Astrocyte of the hippocampus (primary cell): ENCODE results near the gene ZNF562.
"Not testable (repeated sequence)": the region's sequence is repeated elsewhere in the genome, so short reads cannot be mapped to it uniquely, and the experiment has no call there.

ENCODE experiments used
- DNase-seq: peaks from one replicate; pipeline ENCODE4 v3.0.0; 2011; ENCODE audit warnings: low read depth, low spot score

ZNF562 gene

DNA sequence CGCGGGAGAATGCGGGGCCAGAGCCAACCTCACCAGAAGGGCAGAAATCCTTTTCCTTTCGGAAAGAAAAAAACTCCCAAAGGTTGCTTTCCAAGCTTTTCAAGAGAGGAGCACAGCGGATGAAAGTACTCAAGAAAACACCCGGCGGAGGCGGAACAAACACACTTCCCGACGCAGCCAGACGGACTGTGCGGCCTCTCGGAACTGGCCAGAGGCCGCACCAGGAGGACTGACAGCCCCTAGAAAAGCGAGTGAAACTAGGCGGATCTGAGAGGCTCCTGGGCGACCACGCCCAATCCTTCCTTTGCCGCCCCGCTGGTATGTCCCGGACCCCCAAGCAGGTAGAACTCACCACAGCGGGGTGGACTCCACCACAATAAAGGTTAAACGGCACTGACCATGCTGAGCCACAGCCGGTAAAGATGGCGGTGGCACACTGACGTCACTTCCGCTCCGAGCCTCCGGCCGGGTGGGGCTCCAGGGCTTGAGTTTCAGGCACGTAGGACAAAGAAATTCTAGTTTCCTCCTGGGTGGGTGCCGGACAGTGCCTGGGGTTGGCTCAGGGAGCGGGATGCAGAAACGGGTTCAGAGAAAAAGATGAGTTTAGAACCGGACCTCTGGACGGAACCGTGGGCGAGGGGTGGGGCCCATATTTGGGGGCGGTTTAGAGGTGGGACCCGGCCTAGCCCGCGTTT, at the start of gene ZNF562:
Gene ZNF562 (minus strand): TSS at position 438 of the 695 bp plus-strand sequence. CDS start 14,356 bp downstream, outside the sequence.
- DNase-seq = peak; percentile 96

DNA sequence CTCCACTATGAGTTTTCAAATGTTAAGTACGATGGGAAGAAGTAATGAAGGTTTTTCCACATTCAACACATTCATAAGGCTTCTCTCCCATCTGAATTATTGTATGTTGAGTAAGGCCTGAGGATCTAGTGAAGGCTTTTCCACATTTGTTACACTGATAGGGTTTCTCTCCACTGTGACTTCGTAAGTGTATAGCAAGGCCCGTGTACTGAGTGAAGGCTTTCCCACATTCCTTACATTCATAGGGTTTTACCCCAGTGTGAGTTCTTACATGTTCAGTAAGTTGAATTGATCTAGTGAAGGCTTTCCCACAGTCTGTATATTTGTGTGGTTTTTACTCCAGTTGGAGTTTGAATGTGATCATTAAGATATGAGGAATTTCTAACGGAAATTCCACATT, 49.3 kb upstream of the ZNF562 start:
- DNase-seq = no peak

- no peak for DNase-seq
Measured at GRCh38 chr19:9721861-9722260, 47.0 kb upstream of the ZNF562 start.

DNA sequence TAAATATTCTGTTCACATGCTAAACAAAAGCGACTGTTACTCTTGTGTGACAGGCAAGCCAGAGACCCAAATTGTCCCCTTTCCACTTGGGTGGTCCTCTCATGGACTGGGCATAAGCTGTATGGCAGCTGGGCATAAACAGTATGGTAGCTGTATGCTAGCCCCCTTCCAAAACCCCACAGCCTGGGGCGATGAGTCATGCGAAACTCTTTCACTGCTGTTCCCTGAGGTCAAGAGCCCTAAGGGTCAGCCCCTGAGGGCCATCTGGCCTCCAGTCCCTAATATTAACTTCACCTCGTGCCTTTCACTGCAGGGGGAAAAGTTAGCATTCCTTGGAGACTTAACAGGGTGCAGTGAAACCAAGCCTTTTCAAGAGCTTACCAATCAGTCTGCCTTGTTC, 45.6 kb upstream of the ZNF562 start:
- DNase-seq = no peak

DNA sequence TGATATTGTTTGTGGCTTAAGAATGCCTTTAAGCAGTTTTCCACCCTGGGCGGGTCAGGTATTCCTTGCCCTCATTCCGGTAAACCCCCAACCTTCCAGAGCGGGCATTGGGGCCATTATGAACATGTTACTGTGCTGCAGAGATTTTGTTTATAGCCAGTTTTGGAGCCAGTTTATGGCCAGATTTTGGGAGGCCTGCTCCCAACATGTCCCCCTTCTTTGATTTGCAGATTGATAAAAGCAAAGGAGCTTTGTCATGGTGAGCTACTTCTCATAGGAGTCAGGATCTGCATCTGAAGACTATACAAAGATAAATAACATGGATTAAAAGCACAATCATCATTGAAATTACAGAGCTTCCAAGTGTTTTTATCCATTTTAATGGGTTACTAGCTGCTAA, 36.9 kb upstream of the ZNF562 start:
- no peak for DNase-seq

- DNase-seq = no peak
Measured at GRCh38 chr19:9709305-9709704, 34.4 kb upstream of the ZNF562 start.

DNA sequence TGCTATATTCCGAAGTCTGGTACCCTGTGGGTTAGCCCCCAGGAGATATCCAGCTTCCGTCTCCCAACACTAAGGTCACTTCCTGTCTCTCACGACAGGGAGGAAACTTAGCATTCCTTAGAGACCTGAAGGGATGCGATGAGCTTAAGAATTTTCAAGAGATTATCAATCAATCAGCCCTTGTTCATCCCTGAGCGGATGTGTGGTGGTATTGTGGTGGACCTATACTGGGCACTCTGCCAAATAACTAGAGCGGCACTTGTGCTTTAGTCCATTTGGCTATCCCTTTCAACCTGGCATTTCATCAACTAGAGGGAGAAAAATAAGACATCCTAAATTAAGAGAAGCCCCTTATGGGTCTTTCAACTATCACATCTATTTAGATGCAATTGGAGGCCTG, 30.9 kb upstream of the ZNF562 start:
- no peak for DNase-seq

DNA sequence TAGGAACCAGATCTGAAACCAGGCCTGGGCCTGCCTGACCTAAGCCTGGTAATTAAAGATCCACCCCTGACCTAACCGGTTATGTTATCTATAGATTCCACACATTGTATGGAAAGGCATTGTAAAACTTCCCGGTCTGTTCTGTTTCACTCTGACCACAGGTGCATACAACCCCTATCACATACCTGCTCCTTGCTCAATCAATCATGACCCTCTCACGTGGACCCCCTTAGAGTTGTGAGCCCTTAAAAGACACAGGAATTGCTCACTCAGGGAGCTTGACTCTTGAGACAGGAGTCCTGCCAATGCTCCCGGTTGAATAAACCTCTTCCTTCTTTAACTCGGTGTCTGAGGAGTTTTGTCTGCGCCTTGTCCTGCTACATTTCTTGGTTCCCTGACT, 27.3 kb upstream of the ZNF562 start:
- no peak for DNase-seq

GRCh38 chr19:9700229-9700981, 25.5 kb upstream of the ZNF562 start:
- no peak for DNase-seq

DNA sequence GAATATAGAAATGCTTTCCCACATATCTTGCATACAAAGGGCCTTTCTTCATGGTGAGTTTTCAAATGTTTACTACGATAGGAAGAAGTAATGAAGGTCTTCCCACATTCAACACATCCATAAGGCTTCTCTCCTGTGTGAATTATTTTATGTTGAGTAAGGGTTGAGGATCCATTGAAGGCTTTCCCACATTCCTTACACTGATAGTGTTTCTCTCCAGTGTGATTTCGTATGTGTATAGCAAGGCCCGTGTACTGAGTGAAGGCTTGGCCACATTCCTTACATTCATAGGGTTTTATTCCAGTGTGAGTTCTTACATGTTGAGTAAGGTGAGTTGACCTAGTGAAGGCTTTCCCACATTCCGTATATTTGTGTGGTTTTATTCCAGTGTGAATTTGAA, 15.4 kb upstream of the ZNF562 start:
- not testable (repeated sequence) for DNase-seq

DNA sequence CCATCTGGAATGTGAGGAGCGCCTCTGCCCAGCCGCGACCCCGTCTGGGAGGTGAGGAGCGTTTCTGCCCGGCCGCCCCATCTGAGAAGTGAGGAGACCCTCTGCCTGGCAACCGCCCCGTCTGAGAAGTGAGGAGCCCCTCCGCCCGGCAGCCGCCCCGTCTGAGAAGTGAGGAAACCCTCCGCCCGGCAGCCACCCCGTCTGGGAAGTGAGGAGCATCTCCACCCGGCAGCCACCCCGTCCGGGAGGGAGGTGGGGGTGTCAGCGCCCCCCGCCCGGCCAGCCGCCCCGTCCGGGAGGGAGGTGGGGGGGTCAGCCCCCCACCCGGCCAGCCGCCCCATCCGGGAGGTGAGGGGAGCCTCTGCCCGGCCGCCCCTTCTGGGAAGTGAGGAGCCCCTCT, 5.1 kb upstream of the ZNF562 start:
- not testable (repeated sequence) for DNase-seq

DNA sequence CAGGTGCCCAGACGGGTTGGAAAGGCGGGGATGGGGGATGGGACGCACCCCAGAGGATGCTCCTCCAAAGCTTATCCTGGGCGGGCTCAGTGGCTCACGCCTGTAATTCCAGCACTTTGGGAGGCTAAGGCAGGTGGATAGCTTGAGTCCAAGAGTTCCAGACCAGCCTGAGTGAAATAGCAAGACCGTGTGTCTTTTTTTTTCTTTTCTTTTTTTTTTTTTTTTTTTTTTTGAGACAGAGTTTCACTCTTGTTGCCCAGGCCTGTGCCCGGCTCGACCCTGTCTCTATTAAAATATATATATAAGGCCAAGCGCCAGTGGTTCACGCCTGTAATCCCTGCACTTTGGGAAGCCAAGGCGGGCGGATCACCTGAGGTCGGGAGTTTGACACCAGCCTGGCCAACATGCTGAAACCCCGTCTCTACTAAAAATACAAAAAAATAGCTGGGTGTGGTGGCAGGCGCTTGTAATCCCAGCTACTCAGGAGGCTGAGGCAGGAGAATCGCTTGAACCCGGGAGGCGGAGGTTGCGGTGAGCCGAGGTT, 530 bp upstream of the ZNF562 start:
- not testable (repeated sequence) for DNase-seq

- DNase-seq = peak; percentile 3
Measured at GRCh38 chr19:9673912-9674662, 813 bp downstream of the ZNF562 start.

- no peak for DNase-seq
Measured at GRCh38 chr19:9672893-9673292, 2.0 kb downstream of the ZNF562 start.

DNA sequence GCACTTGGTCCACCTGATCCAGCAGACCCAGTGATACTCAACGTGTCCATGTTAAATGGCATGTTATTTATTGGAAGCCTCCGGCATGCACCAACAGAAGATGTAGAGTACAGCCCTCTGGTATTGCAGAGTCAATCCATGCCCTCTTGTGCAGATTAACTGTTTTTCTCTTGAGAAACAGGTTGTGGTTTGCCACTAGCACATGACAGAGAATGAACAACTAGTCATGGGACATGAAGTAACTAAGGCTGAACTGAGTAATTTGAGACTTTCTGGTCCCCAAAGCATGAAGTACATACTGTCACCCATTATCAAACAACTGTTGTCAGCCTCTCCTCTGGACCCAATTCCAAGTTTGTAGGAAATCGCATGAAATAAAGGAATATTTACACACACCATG, 3.2 kb downstream of the ZNF562 start:
- no peak for DNase-seq

DNA sequence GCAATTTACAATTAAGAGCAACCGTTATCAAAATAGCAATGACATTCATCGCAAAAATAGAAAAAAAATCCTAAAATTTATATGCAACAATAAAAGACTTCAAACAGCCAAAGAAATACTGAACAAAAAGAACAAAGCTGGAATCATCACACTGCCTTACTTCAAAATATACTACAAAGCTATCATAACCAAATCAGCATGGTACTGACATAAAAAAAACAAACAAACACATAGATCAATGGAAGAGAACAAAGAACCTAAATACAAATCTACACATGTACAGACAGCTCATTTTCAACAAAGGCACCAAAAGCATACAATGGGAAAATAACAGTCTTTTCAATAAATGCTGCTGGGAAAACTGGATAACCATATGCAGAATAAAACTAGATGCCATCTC, 6.4 kb downstream of the ZNF562 start:
- DNase-seq = no peak

GRCh38 chr19:9667898-9668297, 7.0 kb downstream of the ZNF562 start:
- no peak for DNase-seq

DNA sequence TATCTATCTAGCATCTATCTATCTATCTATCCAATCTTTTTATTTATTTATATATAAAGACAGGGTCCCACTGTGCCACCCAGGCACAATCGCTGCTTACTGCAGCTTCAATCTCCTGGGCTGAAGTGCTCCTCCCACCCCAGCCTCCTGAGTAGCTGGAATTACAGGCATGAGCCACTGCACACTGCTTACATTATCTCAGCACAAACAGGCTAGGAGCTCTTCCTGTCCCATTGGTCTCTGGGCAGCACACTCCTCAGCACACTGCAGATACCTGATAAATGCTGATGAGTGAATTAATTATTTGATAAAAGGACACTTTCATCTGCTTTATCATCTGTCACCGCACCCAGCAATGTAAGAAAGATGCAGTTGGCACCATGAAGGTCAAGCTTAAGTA, 16.1 kb downstream of the ZNF562 start:
- DNase-seq = no peak

DNA sequence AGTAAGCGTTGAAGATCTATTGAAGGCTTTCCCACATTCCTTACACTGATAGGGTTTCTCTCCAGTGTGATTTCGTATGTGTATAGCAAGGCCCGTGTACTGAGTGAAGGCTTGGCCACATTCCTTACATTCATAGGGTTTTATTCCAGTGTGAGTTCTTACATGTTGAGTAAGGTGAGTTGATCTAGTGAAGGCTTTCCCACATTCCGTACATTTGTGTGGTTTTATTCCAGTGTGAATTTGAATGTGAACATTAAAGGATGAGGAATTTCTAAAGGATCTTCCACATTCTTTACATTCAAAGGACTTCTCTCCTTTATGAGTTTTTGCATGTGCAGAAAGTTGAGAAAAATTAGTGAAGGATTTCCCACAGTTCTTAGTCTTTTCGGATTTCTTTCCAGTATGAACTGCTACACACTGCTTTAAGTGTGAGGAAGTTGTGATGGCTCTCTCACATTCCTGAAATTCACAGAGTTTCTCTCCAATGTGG, 21.8 kb downstream of the ZNF562 start:
- not testable (repeated sequence) for DNase-seq

GRCh38 chr19:9651464-9651863, 23.4 kb downstream of the ZNF562 start:
- not testable (repeated sequence) for DNase-seq

DNA sequence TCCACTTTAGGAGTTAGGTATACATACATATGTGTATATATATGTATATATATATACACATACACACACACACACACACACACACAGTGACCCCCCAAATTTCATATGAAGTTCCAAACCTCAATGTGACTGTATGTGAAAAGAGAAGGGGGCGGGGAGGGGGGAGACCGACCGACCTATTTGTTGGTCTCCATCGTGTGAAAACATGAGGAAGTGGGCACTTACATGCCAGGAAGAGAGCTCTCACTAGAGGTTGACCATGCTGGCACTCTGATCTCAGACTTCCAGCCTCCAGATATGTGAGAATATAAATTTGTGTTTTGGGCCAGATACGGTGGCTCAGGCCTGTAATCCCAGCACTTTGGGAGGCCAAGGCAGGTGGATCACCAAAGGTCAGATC, 24.6 kb downstream of the ZNF562 start:
- no peak for DNase-seq

DNA sequence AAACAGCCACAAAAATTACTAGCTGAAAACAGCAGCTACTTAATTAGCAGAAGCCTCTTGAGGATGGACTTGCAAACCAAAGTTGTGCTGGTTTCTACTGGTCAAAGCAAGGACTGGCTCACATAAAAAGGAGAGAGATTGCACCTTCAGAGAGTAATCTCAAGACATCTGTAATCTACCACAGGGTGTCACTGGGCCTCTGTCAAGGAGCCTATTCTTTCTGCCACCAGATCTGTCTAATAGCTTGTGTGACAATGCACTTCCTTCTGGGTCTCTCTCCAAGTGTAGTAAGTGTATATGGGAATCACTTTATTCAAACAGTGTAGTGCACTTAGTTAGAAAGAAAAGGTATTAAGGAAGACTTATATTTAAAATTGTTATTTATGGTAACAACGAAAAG, 29.4 kb downstream of the ZNF562 start:
- no peak for DNase-seq
